ENCODE data around the gene SRGN. TPM values are rescaled to one million over a fixed set of nuclear protein-coding genes. Genes with fewer than 3 reads are reported as not detected.

SRGN gene
- polyA plus RNA-seq, 1 donor from 2014 or later = not detected

DNA sequence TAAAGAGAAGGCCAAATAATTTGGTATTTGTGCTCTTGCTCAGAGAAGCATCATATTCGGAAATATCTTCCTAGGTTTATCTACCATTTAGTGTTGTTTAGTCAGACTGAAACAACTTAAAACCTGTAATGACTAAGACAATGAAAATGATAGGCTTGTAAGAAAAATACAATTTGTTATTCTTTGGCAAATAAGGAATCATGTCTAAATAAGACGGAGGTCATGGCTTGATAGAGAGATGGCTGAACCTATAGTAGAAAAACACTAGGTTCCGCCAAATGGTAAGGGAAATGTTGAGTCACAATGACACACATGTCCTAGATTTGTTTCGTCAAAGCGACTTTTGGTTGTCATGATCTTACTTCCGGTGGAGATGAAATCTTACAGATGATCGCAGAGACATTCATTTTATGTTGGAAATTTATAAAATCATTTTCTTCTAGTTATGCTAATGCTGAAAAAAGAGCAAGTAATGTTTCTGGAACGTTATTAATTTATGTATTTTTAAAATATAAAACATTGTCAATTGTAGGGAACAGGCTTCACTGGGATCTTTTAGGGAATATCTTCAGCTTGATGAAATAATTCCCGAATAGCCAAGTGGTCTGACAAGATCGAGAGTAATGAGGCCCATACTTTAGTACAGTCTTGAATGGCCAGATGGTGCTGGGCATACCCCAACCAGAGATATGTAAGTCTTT lies 1.0 kb downstream of the SRGN start:
- no peak overlapping the region for H3K4me3 ChIP-seq (ENCODE audit: low read length)
- no peak overlapping the region for H3K4me2 ChIP-seq (ENCODE audit: low read length)

DNA sequence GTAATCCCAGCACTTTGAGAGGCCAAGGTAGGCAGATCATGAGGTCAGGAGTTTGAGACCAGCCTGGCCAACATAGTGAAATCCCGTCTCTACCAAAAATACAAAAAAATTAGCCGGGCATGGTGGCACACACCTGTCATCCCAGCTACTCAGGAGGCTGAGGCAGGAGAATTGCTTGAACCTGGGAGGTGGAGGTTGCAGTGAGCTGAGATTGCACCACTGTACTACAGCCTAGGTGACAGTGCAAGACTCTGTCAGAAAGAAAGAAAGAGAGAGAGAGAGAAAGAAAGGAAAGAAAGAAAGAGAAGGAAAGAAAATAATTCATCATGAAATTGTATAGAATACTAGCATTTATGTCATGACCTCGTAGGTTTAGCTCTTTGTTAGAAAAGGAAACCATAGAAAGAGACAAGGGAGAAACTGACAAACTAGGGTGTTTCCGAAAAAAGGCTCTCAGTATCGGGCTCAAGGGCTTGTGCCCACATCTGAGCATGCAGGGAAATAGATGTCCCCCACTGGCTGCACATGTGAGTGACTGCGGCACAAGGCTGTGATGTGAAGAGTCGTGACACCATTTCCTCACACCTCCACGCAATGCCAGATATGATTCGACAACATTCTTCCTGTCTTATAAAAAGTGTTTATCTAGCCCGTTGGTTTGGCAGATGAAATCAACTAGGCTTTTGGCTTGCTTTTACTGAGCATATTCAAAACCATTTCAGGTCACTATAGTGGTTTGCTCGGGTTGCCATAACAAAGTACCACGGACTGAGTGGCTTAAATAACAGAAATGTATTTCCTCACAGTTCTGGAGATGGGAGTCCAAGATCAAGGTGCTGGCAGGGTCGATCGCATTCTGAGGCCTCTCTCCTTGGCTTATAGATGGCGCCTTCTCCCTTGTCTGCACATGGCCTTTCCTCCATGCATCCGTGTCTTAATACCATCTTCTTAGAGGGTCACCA lies 2.0 kb downstream of the SRGN start:
- no peak overlapping the region for H2AFZ ChIP-seq (ENCODE audit: low read depth, low read length)
- H3K4me3 ChIP-seq (ENCODE audit: low read length) = no peak overlapping the region
- H4K20me1 ChIP-seq (ENCODE audit: insufficient read depth) = no peaks in the 10 kb centered on the region
- H3K9me2 ChIP-seq (ENCODE audit: insufficient read depth, low read length) = no peaks in the 10 kb centered on the region
- no peaks in the 10 kb centered on the region for H3K36me3 ChIP-seq (ENCODE audit: insufficient read depth, low read length)
- H3K27me3 ChIP-seq (ENCODE audit: insufficient read depth, low read depth, low read length) = no peaks in the 10 kb centered on the region
- H3K9ac ChIP-seq (ENCODE audit: low read length) = no peak overlapping the region
- no peak overlapping the region for H3K27ac ChIP-seq (ENCODE audit: low read length)
- no peaks in the 10 kb centered on the region for H3K9me3 ChIP-seq (ENCODE audit: low read length)
- no peaks in the 10 kb centered on the region for H3F3A ChIP-seq (ENCODE audit: insufficient read depth, low read length, poor library complexity, severe bottlenecking)
- H3K79me2 ChIP-seq (replicated peaks; ENCODE audit: insufficient read depth, low read length) = no peaks in the 10 kb centered on the region
- no peak overlapping the region for H3K4me2 ChIP-seq (ENCODE audit: low read length)
- TF ChIP-seq, protein P1, sequence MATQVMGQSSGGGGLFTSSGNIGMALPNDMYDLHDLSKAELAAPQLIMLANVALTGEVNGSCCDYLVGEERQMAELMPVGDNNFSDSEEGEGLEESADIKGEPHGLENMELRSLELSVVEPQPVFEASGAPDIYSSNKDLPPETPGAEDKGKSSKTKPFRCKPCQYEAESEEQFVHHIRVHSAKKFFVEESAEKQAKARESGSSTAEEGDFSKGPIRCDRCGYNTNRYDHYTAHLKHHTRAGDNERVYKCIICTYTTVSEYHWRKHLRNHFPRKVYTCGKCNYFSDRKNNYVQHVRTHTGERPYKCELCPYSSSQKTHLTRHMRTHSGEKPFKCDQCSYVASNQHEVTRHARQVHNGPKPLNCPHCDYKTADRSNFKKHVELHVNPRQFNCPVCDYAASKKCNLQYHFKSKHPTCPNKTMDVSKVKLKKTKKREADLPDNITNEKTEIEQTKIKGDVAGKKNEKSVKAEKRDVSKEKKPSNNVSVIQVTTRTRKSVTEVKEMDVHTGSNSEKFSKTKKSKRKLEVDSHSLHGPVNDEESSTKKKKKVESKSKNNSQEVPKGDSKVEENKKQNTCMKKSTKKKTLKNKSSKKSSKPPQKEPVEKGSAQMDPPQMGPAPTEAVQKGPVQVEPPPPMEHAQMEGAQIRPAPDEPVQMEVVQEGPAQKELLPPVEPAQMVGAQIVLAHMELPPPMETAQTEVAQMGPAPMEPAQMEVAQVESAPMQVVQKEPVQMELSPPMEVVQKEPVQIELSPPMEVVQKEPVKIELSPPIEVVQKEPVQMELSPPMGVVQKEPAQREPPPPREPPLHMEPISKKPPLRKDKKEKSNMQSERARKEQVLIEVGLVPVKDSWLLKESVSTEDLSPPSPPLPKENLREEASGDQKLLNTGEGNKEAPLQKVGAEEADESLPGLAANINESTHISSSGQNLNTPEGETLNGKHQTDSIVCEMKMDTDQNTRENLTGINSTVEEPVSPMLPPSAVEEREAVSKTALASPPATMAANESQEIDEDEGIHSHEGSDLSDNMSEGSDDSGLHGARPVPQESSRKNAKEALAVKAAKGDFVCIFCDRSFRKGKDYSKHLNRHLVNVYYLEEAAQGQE (IDR thresholded peaks at IDR 0.05; ENCODE audit: borderline replicate concordance) = no peak
- no peak for TF ChIP-seq MXI1 (conservative IDR thresholded peaks at IDR 0.05; ENCODE audit: poor library complexity, severe bottlenecking)
- TF ChIP-seq EZH2 (IDR thresholded peaks at IDR 0.05; ENCODE audit: borderline replicate concordance, insufficient read depth, low read length, poor library complexity, severe bottlenecking) = no peak
- no peak for TF ChIP-seq TAF1 (IDR thresholded peaks at IDR 0.05; ENCODE audit: low read depth)
- no peak for TF ChIP-seq RAD21 (conservative IDR thresholded peaks at IDR 0.05)
- TF ChIP-seq POLR2AphosphoS5 (IDR thresholded peaks at IDR 0.05) = no peak
- no peak for TF ChIP-seq EP300 (conservative IDR thresholded peaks at IDR 0.05; ENCODE audit: poor library complexity, severe bottlenecking)
- TF ChIP-seq SMC3 (conservative IDR thresholded peaks at IDR 0.05; ENCODE audit: poor library complexity) = no peak

More for the DNA sequence above, 1.0 kb downstream of the SRGN start:
- no peaks in the 10 kb centered on the region for H4K20me1 ChIP-seq (ENCODE audit: insufficient read depth)
- H3K9ac ChIP-seq (ENCODE audit: low read length) = no peak overlapping the region
- no peak overlapping the region for H3K27ac ChIP-seq (ENCODE audit: low read length)
- TF ChIP-seq RAD21 (conservative IDR thresholded peaks at IDR 0.05) = no peak
- TF ChIP-seq, protein P1 (IDR thresholded peaks at IDR 0.05; ENCODE audit: borderline replicate concordance) = no peak
- TF ChIP-seq SMC3 (conservative IDR thresholded peaks at IDR 0.05; ENCODE audit: poor library complexity) = no peak
- no peak for TF ChIP-seq POLR2AphosphoS5 (IDR thresholded peaks at IDR 0.05)
- TF ChIP-seq, protein P2, sequence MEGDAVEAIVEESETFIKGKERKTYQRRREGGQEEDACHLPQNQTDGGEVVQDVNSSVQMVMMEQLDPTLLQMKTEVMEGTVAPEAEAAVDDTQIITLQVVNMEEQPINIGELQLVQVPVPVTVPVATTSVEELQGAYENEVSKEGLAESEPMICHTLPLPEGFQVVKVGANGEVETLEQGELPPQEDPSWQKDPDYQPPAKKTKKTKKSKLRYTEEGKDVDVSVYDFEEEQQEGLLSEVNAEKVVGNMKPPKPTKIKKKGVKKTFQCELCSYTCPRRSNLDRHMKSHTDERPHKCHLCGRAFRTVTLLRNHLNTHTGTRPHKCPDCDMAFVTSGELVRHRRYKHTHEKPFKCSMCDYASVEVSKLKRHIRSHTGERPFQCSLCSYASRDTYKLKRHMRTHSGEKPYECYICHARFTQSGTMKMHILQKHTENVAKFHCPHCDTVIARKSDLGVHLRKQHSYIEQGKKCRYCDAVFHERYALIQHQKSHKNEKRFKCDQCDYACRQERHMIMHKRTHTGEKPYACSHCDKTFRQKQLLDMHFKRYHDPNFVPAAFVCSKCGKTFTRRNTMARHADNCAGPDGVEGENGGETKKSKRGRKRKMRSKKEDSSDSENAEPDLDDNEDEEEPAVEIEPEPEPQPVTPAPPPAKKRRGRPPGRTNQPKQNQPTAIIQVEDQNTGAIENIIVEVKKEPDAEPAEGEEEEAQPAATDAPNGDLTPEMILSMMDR (IDR thresholded peaks at IDR 0.05; ENCODE audit: poor library complexity, severe bottlenecking) = no peak
- no peak for TF ChIP-seq EP300 (conservative IDR thresholded peaks at IDR 0.05; ENCODE audit: poor library complexity, severe bottlenecking)
- TF ChIP-seq TAF1 (IDR thresholded peaks at IDR 0.05; ENCODE audit: low read depth) = no peak
- TF ChIP-seq EZH2 (IDR thresholded peaks at IDR 0.05; ENCODE audit: borderline replicate concordance, insufficient read depth, low read length, poor library complexity, severe bottlenecking) = no peak
- TF ChIP-seq MXI1 (conservative IDR thresholded peaks at IDR 0.05; ENCODE audit: poor library complexity, severe bottlenecking) = no peak
- H3F3A ChIP-seq (ENCODE audit: insufficient read depth, low read length, poor library complexity, severe bottlenecking) = no peaks in the 10 kb centered on the region
- H3K27me3 ChIP-seq (ENCODE audit: insufficient read depth, low read depth, low read length) = no peaks in the 10 kb centered on the region
- H3K79me2 ChIP-seq (replicated peaks; ENCODE audit: insufficient read depth, low read length) = no peaks in the 10 kb centered on the region
- H3K9me3 ChIP-seq (ENCODE audit: low read length) = no peaks in the 10 kb centered on the region
- no peak overlapping the region for H2AFZ ChIP-seq (ENCODE audit: low read depth, low read length)
- H3K9me2 ChIP-seq (ENCODE audit: insufficient read depth, low read length) = no peaks in the 10 kb centered on the region
- H3K36me3 ChIP-seq (ENCODE audit: insufficient read depth, low read length) = no peaks in the 10 kb centered on the region

Data from neural cell (in vitro differentiated cells).